Measurements from ENCODE around the gene DOP1A.
A peak's percentile ranks its signal among the peaks of the same experiment; 100 is the strongest.
"Not testable (repeated sequence)": the region's sequence is repeated elsewhere in the genome, so short reads cannot be mapped to it uniquely, and the experiment has no call there.

The DOP1A gene

DNA sequence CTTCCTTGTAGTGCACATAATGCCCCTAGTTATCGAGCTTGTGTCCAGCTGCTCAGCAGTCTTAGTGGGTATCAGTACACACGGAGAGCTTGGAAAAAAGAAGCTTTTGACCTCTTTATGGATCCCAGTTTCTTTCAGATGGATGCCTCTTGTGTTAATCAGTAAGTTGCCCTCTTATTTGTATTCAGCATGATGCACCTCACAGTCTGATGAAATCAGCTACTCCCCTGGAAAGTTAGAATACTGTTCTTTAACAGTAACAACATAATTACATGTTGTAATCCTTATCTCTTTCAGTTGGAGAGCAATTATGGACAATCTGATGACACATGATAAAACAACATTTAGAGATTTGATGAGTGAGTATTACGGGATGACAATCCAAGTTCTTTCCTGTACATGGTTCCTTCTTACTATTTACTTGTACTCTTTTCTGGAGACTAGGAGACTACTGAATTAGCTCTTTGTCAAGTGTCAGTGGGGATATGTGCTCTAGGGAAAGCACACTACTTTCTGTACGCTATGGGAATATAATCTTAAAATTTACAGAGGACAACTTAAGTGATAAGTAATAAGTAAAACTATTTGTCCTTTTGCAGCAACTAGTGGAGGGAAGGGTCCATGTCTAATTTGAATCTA is 86.5 kb downstream of the DOP1A start:
- no peak for DNase-seq

DNA sequence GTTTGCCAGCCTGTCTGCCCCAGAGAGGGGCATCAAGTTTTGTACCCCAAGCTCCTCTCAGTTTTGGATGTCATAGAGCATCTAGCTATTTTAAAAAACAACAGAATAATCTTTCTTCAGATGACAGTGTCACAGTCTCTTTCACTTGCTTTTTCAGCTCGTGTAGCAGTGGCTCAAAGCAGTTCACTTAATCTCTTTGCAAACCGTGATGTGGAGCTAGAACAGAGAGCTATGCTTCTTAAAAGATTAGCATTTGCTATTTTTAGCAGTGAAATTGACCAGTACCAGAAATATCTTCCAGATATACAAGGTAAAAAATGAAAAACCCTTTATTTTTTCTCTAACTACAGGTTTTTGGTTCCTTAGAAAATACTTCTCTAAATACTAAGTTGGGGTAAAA is 88.3 kb downstream of the DOP1A start:
- DNase-seq, result no peak

DNA sequence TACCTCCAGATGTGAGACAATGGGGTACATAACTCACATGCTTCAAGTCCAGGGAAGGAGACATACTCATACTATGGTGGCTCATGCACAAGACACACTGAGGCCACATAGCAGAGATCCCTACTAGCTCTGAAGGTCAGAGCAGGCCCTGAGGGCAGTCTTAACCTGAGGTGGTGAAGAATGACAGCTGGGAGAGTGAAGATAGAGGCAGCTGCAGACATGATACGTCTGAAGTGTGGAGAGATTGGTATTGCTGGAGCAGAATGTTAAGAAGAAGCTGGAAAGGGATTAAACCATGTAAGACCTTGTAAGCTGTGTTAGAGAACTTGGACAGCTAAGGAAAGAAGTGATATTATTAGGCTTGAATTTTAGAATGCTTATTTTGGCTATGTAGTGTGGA is 92.7 kb downstream of the DOP1A start:
- no peak for DNase-seq

DNA sequence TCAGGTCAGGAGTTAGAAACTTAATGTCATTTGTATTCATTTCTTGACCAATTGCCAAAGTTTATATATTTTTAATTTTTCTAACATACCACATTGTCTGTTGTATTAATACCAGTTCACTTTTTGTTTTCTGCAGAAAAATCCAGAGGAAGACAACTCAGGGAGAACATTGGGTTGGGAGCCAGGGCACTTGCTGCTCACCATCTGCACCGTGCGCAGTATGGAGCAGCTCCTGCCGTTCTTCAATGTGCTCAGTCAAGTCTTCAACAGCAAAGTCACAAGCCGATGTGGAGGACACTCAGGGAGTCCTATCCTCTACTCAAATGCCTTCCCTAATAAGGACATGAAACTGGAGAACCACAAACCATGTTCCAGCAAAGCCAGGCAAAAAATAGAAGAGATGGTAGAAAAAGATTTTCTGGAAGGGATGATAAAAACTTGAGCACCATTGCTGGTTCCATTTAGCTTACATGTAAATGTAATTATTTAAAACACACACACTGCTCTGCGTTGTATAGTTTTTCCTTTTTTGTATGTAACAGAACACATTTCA is 100.3 kb downstream of the DOP1A start:
- DNase-seq, result no peak

DNA sequence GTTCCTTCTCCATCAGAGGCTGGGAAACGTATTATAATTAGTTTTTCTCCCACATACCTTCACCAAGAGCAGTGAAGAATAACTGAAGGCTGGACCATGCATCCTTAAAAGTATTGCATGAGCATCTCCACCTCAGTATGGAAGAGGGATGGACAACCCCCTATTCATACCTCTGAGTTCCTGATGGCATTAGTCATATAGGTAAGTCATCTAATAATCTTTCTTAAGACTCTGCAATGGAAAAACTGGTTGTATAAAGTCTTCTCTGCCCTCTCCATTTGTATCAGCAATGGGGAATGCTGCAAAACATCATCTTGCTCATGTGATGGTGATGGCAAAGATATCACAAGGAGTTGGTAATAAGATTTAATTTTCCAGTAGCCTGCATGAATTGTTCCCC is 101.1 kb downstream of the DOP1A start:
- no peak for DNase-seq

DNA sequence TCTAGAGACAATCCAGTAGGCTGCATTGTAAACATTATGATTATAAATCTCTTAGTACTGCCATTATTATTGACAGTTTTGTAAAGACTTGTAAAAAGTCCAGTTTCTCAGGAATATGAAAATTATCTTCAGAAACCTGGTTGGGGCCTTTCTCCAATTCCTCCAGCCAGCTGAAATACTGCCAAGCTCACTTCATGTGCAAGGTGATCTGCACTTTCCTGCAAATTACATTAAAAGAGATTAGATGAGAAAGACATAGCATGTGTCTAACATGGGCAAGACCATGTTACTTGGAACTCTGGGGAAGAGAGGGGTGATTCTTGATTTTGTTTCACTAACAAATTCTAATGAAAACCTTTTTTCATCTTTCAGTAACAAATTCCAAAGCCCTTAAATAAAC is 101.6 kb downstream of the DOP1A start:
- DNase-seq, result no peak

DNA sequence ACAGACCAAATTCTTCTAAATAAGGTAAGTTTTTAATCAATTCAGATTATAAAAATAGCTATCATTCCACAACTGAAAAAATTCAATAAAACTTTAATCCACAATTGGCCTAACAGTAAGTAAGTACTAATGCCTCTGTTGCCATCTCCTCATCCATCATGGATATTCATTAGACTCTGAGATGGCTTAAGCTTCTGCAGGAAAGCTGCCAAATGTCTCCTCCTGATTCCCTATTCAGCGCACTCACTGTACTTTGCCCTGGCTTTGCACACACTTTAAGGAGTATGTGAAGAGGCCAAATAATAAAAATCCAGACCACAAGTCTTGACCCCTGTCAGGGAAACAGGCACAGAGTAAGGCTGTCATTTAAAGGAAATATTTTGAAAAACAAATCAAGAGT is 102.0 kb downstream of the DOP1A start:
- DNase-seq, result no peak

DNA sequence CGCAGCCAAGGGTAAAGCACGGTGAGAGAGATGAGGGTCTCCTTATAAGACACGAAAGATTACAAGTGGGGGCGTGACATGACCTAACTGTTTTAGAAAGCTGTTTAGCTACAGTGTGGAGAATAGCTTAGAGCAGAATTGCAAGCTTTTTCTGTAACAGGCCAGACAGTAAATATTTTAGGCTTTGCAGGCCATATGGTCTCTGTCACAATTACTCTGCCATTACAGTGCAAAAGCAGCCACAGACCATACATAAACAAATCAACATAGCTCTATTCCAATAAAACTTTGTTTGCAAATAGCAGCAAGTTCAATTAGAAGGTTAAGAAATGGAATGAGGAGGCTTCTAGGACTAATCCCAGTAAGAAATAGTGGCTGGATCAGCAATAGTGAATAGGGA is 108.8 kb downstream of the DOP1A start:
- DNase-seq, result no peak

- no peak for DNase-seq
Measured at GRCh38 chr6:83180426-83180950, 113.0 kb downstream of the DOP1A start.

DNA sequence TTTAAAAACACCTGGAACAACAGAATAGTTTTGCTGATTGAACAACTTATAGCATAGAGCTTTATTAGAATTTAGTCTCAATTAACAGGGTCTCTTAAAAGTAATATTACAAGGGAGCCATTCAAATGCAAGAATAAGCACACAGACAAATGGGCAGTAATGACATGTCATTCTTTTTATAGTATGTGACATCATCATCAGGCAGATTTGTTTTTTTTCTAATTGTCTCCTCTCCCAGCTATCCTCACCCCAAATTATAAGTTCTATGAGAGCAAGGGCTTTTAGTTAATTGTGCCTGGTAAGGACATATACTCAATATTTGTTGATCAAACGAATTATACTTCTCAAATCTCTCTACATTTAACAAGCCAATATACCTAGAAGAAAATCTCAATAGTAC is 114.6 kb downstream of the DOP1A start:
- DNase-seq, result no peak

- DNase-seq, result no peak
Measured at GRCh38 chr6:83183082-83183828, 115.8 kb downstream of the DOP1A start.

GRCh38 chr6:83185096-83185495 is 117.6 kb downstream of the DOP1A start:
- no peak for DNase-seq

DNA sequence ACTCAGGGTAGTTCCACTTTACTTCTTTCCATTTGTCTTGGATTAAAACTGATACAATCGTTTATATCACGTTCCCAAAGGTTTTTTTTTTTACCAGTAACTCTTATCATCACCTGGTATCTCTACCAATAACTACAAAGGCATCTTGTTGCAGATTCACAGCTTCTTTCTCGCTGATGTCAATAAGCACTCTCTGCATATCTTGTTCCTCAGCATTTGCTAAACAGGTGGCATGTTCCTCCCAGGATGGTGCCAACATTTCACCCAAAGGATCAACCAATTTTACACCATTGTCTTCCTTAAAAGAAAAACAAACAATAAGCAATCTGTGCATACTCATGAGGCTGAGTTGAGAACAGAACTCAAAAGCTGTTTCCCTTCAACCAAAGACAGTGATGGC is 121.0 kb downstream of the DOP1A start:
- DNase-seq, result no peak

- DNase-seq, result no peak
Measured at GRCh38 chr6:83190626-83191025, 123.2 kb downstream of the DOP1A start.

GRCh38 chr6:83191974-83192373 is 124.5 kb downstream of the DOP1A start:
- DNase-seq, result not testable (repeated sequence)

DNA sequence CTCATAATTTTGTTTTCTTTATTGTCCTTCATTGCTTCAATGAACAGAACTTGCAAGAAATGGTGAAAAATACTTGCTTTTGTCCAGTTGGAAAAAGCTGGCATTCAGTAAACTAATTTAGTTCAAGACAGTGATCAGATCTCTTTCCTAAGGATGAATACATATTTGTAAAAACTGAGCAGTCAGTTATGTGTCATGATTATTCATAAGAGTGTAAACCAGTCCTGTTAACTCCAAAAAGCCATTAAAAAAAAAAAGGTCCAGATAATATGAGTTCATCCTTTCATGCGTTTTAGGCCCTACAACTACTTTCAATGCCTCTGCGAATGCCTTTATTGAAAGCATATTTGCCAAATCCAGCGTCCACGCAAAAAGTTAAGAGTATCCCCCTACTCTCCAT is 125.0 kb downstream of the DOP1A start:
- DNase-seq, result no peak

- DNase-seq, result peak; percentile 77
Measured at GRCh38 chr6:83192871-83193746, 125.6 kb downstream of the DOP1A start, which contains the start of the genes PGM3 and RWDD2A. Gene PGM3, minus strand, starts transcription at chr6:83193265. Its CDS starts 2,253 bp downstream, at chr6:83191012. Gene RWDD2A, plus strand, starts transcription at chr6:83193357. Its CDS starts 1,095 bp downstream, at chr6:83194452.

- no peak for DNase-seq
Measured at GRCh38 chr6:83193747-83194566, 126.5 kb downstream of the DOP1A start.

GRCh38 chr6:83198486-83199172 is 131.2 kb downstream of the DOP1A start:
- DNase-seq, result no peak

DNA sequence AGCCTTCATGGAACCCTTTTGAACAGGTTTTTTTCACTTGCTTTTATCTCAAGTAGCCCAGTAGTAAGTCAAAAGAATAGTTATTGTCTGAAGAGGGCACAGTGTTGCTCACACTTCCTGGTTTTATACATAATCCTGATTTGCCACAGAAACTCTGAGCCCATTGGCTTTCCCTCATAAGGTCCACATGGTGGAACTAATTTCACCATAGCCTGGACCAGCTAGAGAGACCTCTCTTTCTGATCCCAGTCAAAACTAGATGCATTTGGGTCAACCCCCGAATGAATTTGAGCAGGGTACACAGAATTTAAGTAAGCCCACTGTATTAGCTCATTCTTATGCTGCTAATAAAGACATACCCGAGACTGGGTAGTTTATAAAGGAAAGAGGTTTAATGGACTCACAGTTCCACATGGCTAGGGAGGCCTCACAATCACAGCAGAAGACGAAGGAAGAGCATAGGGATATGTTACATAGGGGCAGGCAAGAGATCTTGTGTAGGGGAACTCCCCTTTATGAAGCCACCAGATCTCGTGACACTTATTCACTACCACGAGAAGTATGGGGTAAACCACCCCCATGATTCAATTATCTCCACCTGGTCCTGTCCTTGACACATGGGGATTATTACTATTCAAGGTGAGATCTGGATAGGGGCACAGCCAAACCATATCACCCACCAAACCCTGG is 131.8 kb downstream of the DOP1A start:
- no peak for DNase-seq

- no peak for DNase-seq
Measured at GRCh38 chr6:83199863-83200225, 132.4 kb downstream of the DOP1A start.
